Measurements from ENCODE around the gene FAM153A. TPM values are rescaled to one million over a fixed set of nuclear protein-coding genes. Genes with fewer than 3 reads are reported as not detected.
"Not testable (repeated sequence)": the region's sequence is repeated elsewhere in the genome, so short reads cannot be mapped to it uniquely, and the experiment has no call there.

FAM153A gene
- 10 to 100 TPM; 10.9 to 63.9 TPM for total RNA-seq
- total RNA-seq: 18.9 to 28.0 reads per million in 2 donors

DNA sequence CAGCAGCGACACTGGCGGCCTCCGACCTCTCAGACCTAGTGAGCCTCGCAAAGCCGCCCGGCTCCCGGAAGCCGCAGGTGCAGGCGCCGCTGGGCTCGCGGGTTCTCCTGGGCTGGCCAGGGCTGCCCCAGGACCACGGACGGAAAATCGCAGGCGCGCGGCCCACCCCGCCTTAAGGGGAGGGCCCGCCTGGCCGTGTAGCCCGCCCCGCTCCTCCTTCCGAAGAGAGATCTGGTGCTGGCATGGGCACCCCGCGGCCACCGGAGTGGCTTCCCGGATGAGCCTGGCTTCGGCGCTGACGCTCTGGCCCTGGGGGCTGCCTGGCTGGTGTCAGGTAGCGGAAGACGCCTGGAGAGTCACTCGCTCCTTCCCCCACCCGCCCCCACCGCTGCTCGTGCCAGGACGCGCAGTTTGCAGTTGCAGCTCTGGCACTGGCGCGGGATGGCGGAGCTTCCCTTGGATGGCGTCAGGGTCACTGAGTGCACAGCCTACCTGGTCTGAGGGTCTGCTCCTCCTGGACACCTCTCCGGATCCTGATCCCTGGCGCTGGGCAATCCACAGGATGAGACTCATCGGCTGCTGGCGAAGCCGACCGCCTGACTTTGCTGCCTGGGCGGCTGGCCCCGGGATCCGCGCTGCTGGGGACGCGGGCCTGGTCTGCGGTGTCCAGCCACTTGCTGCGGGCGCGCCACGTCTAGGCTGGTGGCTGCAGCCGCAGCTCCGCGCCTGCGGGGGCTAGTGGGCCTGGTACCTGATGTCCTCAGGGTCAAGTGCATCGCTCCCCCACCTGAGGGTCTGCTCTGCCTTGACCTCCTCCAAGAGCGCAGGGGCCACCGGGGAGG, at the start of gene FAM153A:
FAM153A (minus strand) TSS at position 108 of the 842 bp plus-strand sequence.
- DNase-seq; H3K4me1 Mint-ChIP-seq; H3K27me3 Mint-ChIP-seq; H3K36me3 Mint-ChIP-seq (ENCODE audit: low read depth); H3K27ac Mint-ChIP-seq; H3K9me3 ChIP-seq (ENCODE audit: control insufficient read depth, low read length, poor library complexity, severe bottlenecking): not testable (repeated sequence)
- peak; percentile 98 for ATAC-seq
- peak within 1 kb of the TSS; percentile 41 for H3K4me3 Mint-ChIP-seq

DNA sequence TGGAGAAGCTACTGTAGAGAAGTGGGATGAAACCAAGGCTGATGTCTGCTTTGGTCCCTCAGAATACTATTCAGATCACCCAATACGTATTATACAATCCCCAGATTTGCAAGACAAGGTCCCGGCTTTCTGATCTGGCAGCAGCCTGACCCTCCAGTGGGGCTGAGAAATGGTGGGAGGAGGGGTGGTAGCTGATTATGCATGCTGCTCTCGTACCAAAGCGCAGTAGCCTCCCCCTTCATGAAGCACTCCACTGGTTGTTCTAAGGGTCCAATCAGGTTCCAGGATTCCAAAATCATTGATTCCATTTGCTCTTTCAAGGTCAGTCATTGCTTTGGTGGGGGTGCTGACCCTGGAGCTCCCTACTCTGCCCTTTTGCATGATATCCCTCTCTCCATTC, 49.6 kb upstream of the FAM153A start:
- H3K4me3 Mint-ChIP-seq; H3K27me3 Mint-ChIP-seq; H3K36me3 Mint-ChIP-seq (ENCODE audit: low read depth); DNase-seq; H3K27ac Mint-ChIP-seq; H3K4me1 Mint-ChIP-seq; H3K9me3 ChIP-seq (ENCODE audit: control insufficient read depth, low read length, poor library complexity, severe bottlenecking); ATAC-seq: not testable (repeated sequence)

- not testable (repeated sequence) for H3K27me3 Mint-ChIP-seq; H3K4me1 Mint-ChIP-seq; H3K27ac Mint-ChIP-seq; H3K36me3 Mint-ChIP-seq (ENCODE audit: low read depth); H3K4me3 Mint-ChIP-seq; DNase-seq; H3K9me3 ChIP-seq (ENCODE audit: control insufficient read depth, low read length, poor library complexity, severe bottlenecking)
- peak; percentile 97 for ATAC-seq
Observed at GRCh38 chr5:177826073-177826472, 43.4 kb upstream of the FAM153A start.

GRCh38 chr5:177824776-177825175, 42.1 kb upstream of the FAM153A start:
- H3K36me3 Mint-ChIP-seq (ENCODE audit: low read depth); H3K27me3 Mint-ChIP-seq; DNase-seq; H3K27ac Mint-ChIP-seq; H3K4me3 Mint-ChIP-seq; H3K4me1 Mint-ChIP-seq; H3K9me3 ChIP-seq (ENCODE audit: control insufficient read depth, low read length, poor library complexity, severe bottlenecking); ATAC-seq: not testable (repeated sequence)

- not testable (repeated sequence) for ATAC-seq; H3K36me3 Mint-ChIP-seq (ENCODE audit: low read depth); H3K9me3 ChIP-seq (ENCODE audit: control insufficient read depth, low read length, poor library complexity, severe bottlenecking); H3K4me1 Mint-ChIP-seq; H3K4me3 Mint-ChIP-seq; H3K27ac Mint-ChIP-seq; H3K27me3 Mint-ChIP-seq; DNase-seq
Observed at GRCh38 chr5:177822489-177822888, 39.8 kb upstream of the FAM153A start.

DNA sequence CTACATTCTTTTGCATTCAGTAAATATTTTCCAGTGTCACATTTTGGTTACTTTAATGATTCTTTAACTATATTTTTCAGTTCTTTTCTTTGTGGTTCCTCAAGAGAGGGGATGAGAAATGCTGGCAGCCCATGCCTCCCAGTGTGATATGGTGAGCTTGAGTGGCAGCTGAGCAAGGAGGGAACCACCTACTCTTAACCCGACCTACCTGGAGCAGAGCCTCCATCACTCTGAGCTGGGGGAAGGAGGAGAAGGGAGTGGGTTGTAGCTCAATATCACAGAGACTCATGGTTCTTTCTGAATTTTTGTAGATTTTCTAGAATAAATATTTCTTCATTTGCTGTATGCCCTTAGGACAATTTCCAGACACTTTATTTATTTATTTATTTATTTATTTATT, 37.0 kb upstream of the FAM153A start:
- H3K27me3 Mint-ChIP-seq, H3K27ac Mint-ChIP-seq: not testable (repeated sequence)

DNA sequence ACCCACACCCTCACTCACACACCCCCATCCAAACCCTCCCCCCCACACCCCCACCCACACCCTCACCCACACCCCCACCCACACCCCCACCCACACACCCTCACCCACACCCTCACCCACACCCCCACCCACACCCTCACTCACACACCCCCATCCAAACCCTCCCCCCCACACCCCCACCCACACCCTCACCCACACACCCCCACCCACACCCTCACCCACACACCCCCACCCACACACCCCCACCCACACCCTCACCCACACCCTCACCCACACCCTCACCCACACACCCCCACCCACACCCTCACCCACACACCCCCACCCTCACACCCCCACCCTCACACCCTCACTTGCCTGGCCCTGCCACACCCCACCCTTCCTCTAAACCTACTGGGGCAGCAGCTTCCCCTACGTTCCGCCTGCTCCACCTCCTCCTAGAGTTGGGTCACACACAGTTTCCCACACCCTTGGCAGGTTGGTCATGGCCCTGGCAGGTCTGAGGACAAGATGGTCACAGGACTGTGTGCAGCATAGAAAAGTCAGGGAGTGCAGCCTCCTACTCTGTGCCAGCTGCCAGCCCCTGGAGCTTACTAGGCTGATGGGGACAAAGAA, 30.2 kb upstream of the FAM153A start:
- H3K27me3 Mint-ChIP-seq; H3K36me3 Mint-ChIP-seq (ENCODE audit: low read depth); H3K4me1 Mint-ChIP-seq; H3K4me3 Mint-ChIP-seq; H3K27ac Mint-ChIP-seq; H3K9me3 ChIP-seq (ENCODE audit: control insufficient read depth, low read length, poor library complexity, severe bottlenecking); DNase-seq: not testable (repeated sequence)
- ATAC-seq: peak; percentile 73

More for the DNA sequence above, 37.0 kb upstream of the FAM153A start:
- ATAC-seq: peak; percentile 57
- H3K4me1 Mint-ChIP-seq; DNase-seq; H3K4me3 Mint-ChIP-seq; H3K9me3 ChIP-seq (ENCODE audit: control insufficient read depth, low read length, poor library complexity, severe bottlenecking); H3K36me3 Mint-ChIP-seq (ENCODE audit: low read depth): not testable (repeated sequence)

DNA sequence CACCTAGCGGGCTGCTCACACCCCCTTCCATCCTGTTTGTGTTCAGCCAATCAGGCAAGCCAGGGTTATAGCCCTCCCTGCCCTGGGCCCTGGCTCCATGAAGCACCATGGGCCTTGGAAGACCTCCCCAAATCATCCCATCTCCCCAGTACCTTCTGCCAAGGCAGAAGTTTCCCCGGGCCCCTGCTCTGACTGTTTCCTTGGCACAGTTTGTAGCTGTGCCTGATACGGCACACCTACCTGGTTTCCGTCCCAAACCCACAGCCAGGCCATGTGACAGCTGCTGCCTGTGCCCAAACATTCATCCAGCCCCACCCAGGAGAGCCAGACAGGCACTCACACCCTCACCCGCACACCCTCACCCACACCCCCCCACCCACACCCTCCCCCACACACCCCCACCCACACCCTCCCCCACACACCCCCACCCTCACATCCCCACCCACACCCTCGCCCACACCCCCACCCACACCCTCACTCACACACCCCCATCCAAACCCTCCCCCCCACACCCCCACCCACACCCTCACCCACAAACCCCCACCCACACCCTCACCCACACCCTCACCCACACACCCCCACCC, 29.6 kb upstream of the FAM153A start:
- not testable (repeated sequence) for H3K27ac Mint-ChIP-seq; H3K4me3 Mint-ChIP-seq; H3K27me3 Mint-ChIP-seq; H3K4me1 Mint-ChIP-seq; H3K9me3 ChIP-seq (ENCODE audit: control insufficient read depth, low read length, poor library complexity, severe bottlenecking); H3K36me3 Mint-ChIP-seq (ENCODE audit: low read depth)
- DNase-seq: peak in 1 of 3 donors; percentile 30
- peak; percentile 70 for ATAC-seq

GRCh38 chr5:177809209-177809913, 26.7 kb upstream of the FAM153A start:
- DNase-seq (peak in 2 of 3 donors; percentile 8 to 40), ATAC-seq (peak; percentile 69)
- not testable (repeated sequence) for H3K36me3 Mint-ChIP-seq (ENCODE audit: low read depth); H3K27me3 Mint-ChIP-seq; H3K9me3 ChIP-seq (ENCODE audit: control insufficient read depth, low read length, poor library complexity, severe bottlenecking); H3K4me1 Mint-ChIP-seq
- Mint-ChIP-seq H3K4me3 (peak overlapping the region; percentile 69), H3K27ac (peak overlapping the region; percentile 88)

DNA sequence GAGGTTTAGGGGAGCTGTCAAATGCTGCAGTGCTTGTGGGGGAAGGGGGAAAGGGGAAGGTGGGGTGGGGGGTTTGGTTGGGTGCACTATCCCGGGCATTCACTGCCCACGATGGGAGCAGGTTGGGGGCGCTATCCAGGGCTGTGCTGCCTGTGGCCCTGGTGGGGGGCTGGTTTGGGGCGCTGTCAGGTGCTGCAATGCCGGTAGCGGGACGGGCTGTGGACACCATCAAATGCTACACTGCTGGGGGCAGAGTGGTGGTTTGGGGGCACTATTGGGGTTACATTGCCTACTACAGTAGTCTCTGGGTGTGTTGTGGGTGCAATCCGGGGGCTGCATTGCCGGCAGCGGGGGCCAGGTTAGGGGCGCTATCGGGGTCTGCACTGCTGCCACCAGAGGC, 25.7 kb upstream of the FAM153A start:
- not testable (repeated sequence) for H3K36me3 Mint-ChIP-seq (ENCODE audit: low read depth); ATAC-seq; DNase-seq; H3K4me1 Mint-ChIP-seq; H3K27me3 Mint-ChIP-seq; H3K27ac Mint-ChIP-seq; H3K9me3 ChIP-seq (ENCODE audit: control insufficient read depth, low read length, poor library complexity, severe bottlenecking)
- H3K4me3 Mint-ChIP-seq: peak overlapping the region; percentile 50

- H3K36me3 Mint-ChIP-seq (ENCODE audit: low read depth); DNase-seq; H3K9me3 ChIP-seq (ENCODE audit: control insufficient read depth, low read length, poor library complexity, severe bottlenecking); ATAC-seq; H3K27me3 Mint-ChIP-seq; H3K4me1 Mint-ChIP-seq: not testable (repeated sequence)
- Mint-ChIP-seq H3K4me3 (peak overlapping the region; percentile 58), H3K27ac (peak overlapping the region; percentile 24)
Observed at GRCh38 chr5:177807265-177807664, 24.6 kb upstream of the FAM153A start.

- not testable (repeated sequence) for DNase-seq; H3K9me3 ChIP-seq (ENCODE audit: control insufficient read depth, low read length, poor library complexity, severe bottlenecking); H3K4me1 Mint-ChIP-seq; H3K36me3 Mint-ChIP-seq (ENCODE audit: low read depth); H3K4me3 Mint-ChIP-seq; H3K27me3 Mint-ChIP-seq
- peak; percentile 57 for ATAC-seq
- H3K27ac Mint-ChIP-seq: peak overlapping the region; percentile 29
Observed at GRCh38 chr5:177801427-177801826, 18.7 kb upstream of the FAM153A start.

- H3K9me3 ChIP-seq (ENCODE audit: control insufficient read depth, low read length, poor library complexity, severe bottlenecking); H3K36me3 Mint-ChIP-seq (ENCODE audit: low read depth); DNase-seq; H3K4me3 Mint-ChIP-seq; H3K4me1 Mint-ChIP-seq; H3K27me3 Mint-ChIP-seq; H3K27ac Mint-ChIP-seq: not testable (repeated sequence)
- peak; percentile 66 for ATAC-seq
Observed at GRCh38 chr5:177798237-177798840, 15.6 kb upstream of the FAM153A start.
